GM23248 (cell line): ENCODE results near the gene ENO2. TPM values are rescaled to one million over a fixed set of nuclear protein-coding genes. Genes with fewer than 3 reads are reported as not detected.

Source experiments
- DNase-seq: peaks from one replicate; pipeline ENCODE4 v3.0.0-alpha.2; 2015
- H2AFZ ChIP-seq: fragments of 200-600 bp; sonication (generic); 2 replicates; pipeline ENCODE4 v1.6.1; 2016; ENCODE audit warnings: antibody characterized with exemption
- H3F3A ChIP-seq: fragments of 200-600 bp; sonication (generic); 2 replicates; pipeline ENCODE4 v1.6.1; 2016; ENCODE audit warnings: mild to moderate bottlenecking, antibody characterized with exemption, mixed run types; ENCODE audit not compliant: insufficient read depth
- H3K27ac ChIP-seq: fragments of 200-600 bp; sonication (generic); 2 replicates; pipeline ENCODE4 v1.5.1; 2016; ENCODE audit warnings: mild to moderate bottlenecking
- H3K27me3 ChIP-seq: fragments of 200-600 bp; sonication (generic); replicated peaks from 2 replicates; pipeline ENCODE4 v1.6.1; 2016; ENCODE audit warnings: mild to moderate bottlenecking; ENCODE audit not compliant: insufficient read depth
- H3K36me3 ChIP-seq: fragments of 200-600 bp; sonication (generic); 2 replicates; pipeline ENCODE4 v1.6.1; 2016; ENCODE audit warnings: low read depth, mild to moderate bottlenecking
- H3K4me1 ChIP-seq: fragments of 200-600 bp; sonication (generic); 2 replicates; pipeline ENCODE4 v1.6.1; 2016; ENCODE audit warnings: mild to moderate bottlenecking; ENCODE audit not compliant: insufficient read depth
- H3K4me2 ChIP-seq: fragments of 200-600 bp; sonication (generic); one replicate; pipeline ENCODE4 v1.6.1; 2016; ENCODE audit warnings: mild to moderate bottlenecking; ENCODE audit not compliant: unreplicated experiment
- H3K4me3 ChIP-seq: fragments of 200-600 bp; sonication (generic); 2 replicates; pipeline ENCODE4 v1.5.1; 2016; ENCODE audit warnings: mild to moderate bottlenecking
- H3K79me2 ChIP-seq: fragments of 200-600 bp; sonication (generic); 2 replicates; pipeline ENCODE4 v1.6.1; 2016; ENCODE audit warnings: mild to moderate bottlenecking; ENCODE audit not compliant: insufficient read depth
- H3K9ac ChIP-seq: fragments of 200-600 bp; sonication (generic); 2 replicates; pipeline ENCODE4 v1.6.1; 2016; ENCODE audit warnings: mild to moderate bottlenecking
- H3K9me2 ChIP-seq: fragments of 200-600 bp; sonication (generic); 2 replicates; pipeline ENCODE4 v1.6.1; 2016; ENCODE audit warnings: mixed run types, mild to moderate bottlenecking, moderate library complexity; ENCODE audit not compliant: insufficient read depth
- H3K9me3 ChIP-seq: fragments of 200-600 bp; sonication (generic); one replicate; pipeline ENCODE4 v1.6.1; 2017; ENCODE audit warnings: low read depth
- H4K20me1 ChIP-seq: fragments of 200-600 bp; sonication (generic); 2 replicates; pipeline ENCODE4 v1.6.0; 2016; ENCODE audit not compliant: insufficient read depth
- EZH2 ChIP-seq: fragments of 200-600 bp; sonication (generic); IDR thresholded peaks from 2 replicates; pipeline ENCODE4 v1.6.1; 2018; ENCODE audit warnings: antibody characterized with exemption, mild to moderate bottlenecking; ENCODE audit not compliant: insufficient read depth, poor library complexity, severe bottlenecking
- EZH2phosphoT487 ChIP-seq: fragments of 200-600 bp; sonication (generic); IDR thresholded peaks from 2 replicates; pipeline ENCODE4 v1.6.1; 2018; ENCODE audit warnings: antibody characterized with exemption, moderate library complexity, mild to moderate bottlenecking, low read depth; ENCODE audit not compliant: insufficient read depth
- WGBS, 2 experiments: methylation state at CpG; one replicate each; pipeline ENCODE4 v1.1.6; 2015 to 2017; ENCODE audit warnings: low lambda C conversion rate in 2 of 2, low coverage in 1 of 2; ENCODE audit errors: missing lambda C conversion rate in 2 of 2; 5-methylcytosine and 5-hydroxymethylcytosine counted together
- in situ Hi-C: fragments of 300-500 bp; cut with MboI; formaldehyde crosslinking; loops from 2 replicates; pipeline ENCODE4 v1.15.0; 2020
- polyA plus RNA-seq: library from polyadenylated mRNA; unstranded; fragments of >200 nt; fragmentation: Nextera tagmentation; extraction: Ambion mirVana; gene quantifications from 2 replicates; pipeline ENCODE4 v1.2.1, GENCODE V29; 2016
- total RNA-seq: library from RNA; depleted of rRNA; stranded (reverse); fragments of >200 nt; shearing (Covaris generic); gene quantifications from 2 replicates; pipeline ENCODE4 v1.2.3, GENCODE V29; 2014

ENO2 gene
- total and polyA plus RNA-seq, 2 experiments from 2014 or later = 10.1 to 34.2 TPM

- H3K27ac ChIP-seq = no peak overlapping the region
Measured at GRCh38 chr12:6939191-6939540, 24.8 kb downstream of the ENO2 start.

DNA sequence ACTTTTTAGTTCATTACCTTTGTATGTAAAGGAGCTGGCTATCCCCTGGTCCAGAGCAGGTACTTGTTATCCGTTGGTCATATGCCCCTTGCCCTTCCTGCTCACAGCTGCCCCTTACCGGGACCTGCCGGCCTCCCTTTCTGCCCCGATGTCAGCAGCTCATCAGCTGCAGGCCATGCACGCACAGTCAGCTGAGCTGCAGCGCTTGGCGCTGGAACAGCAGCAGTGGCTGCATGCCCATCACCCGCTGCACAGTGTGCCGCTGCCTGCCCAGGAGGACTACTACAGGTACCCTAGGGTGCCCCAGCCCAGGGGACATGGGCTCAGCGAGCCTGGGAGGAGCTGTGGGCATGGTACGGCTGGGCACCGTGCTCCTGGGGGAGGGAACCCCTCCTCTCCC is 26.9 kb downstream of the ENO2 start:
- peaks cover 51% of the 10 kb centered on the region for H3F3A ChIP-seq

More at GRCh38 chr12:6939191-6939540, 24.8 kb downstream of the ENO2 start:
- Histone ChIP-seq H3K36me3 (peaks cover 13% of the 10 kb centered on the region; the same call in 1 of the 2 replicates), H3K9me3 (no peaks in the 10 kb centered on the region), H3K79me2 (peaks cover 26% of the 10 kb centered on the region), H3K9ac (no peak overlapping the region), H4K20me1 (no peaks in the 10 kb centered on the region), H3F3A (peaks cover 63% of the 10 kb centered on the region), H3K4me3 (no peak overlapping the region), H3K4me2 (no peak overlapping the region), H3K27me3 (no peaks in the 10 kb centered on the region), H3K4me1 (peaks cover 19% of the 10 kb centered on the region), H2AFZ (no peak overlapping the region), H3K9me2 (no peaks in the 10 kb centered on the region)
- 62 to 63% methylated on average over 2 of the region's 2 CpGs for WGBS, 2 experiments
- TF ChIP-seq EZH2phosphoT487 (no peak), EZH2 (no peak)
- in situ Hi-C loops = no loop called here
- DNase-seq = no peak

DNA sequence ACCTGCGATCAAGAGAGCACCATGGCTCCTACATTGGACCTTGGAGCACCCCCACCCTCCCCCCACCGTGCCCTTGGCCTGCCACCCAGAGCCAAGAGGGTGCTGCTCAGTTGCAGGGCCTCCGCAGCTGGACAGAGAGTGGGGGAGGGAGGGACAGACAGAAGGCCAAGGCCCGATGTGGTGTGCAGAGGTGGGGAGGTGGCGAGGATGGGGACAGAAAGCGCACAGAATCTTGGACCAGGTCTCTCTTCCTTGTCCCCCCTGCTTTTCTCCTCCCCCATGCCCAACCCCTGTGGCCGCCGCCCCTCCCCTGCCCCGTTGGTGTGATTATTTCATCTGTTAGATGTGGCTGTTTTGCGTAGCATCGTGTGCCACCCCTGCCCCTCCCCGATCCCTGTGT is 27.4 kb downstream of the ENO2 start:
- in situ Hi-C loops = loop anchor here (10.0 kb wide), 1 partner anchor 173 kb away; no protein-coding TSS in a partner anchor
- Histone ChIP-seq H3K9me3 (no peaks in the 10 kb centered on the region), H3K36me3 (0 out of 2 replicates have a peak, but pooled peaks cover 5% of the 10 kb centered on the region), H3F3A (peaks cover 51% of the 10 kb centered on the region), H3K79me2 (peaks cover 17% of the 10 kb centered on the region), H2AFZ (no peak overlapping the region), H3K4me3 (no peak overlapping the region), H3K9me2 (no peaks in the 10 kb centered on the region), H3K27me3 (no peaks in the 10 kb centered on the region), H3K9ac (no peak overlapping the region), H3K27ac (no peak overlapping the region), H3K4me1 (peaks cover 24% of the 10 kb centered on the region), H4K20me1 (no peaks in the 10 kb centered on the region), H3K4me2 (no peak overlapping the region)
- WGBS, 2 experiments = 80 to 81% methylated on average over 6 to 12 of the region's 12 CpGs
- no peak for DNase-seq
- TF ChIP-seq EZH2phosphoT487 (no peak), EZH2 (no peak)

More for the DNA sequence above, 26.9 kb downstream of the ENO2 start:
- Histone ChIP-seq H3K9ac (no peak overlapping the region), H2AFZ (no peak overlapping the region), H3K36me3 (0 out of 2 replicates have a peak, but pooled peaks cover 5% of the 10 kb centered on the region), H3K9me2 (no peaks in the 10 kb centered on the region), H4K20me1 (no peaks in the 10 kb centered on the region), H3K9me3 (no peaks in the 10 kb centered on the region), H3K79me2 (peaks cover 18% of the 10 kb centered on the region), H3K4me1 (peaks cover 24% of the 10 kb centered on the region), H3K27ac (no peak overlapping the region), H3K4me3 (no peak overlapping the region), H3K4me2 (no peak overlapping the region), H3K27me3 (no peaks in the 10 kb centered on the region)
- no peak for DNase-seq
- in situ Hi-C loops = loop anchor here (10.0 kb wide), 1 partner anchor 174 kb away; no protein-coding TSS in a partner anchor
- TF ChIP-seq EZH2 (no peak), EZH2phosphoT487 (no peak)
- 79 to 80% methylated on average over 12 of the region's 12 CpGs for WGBS, 2 experiments

- Histone ChIP-seq H3K9ac (peak overlapping the region; percentile 89), H3K9me3 (no peaks in the 10 kb centered on the region), H3K36me3 (0 out of 2 replicates have a peak, but pooled peaks cover 5% of the 10 kb centered on the region), H4K20me1 (no peaks in the 10 kb centered on the region), H3F3A (peaks cover 51% of the 10 kb centered on the region), H3K27me3 (no peaks in the 10 kb centered on the region), H2AFZ (no peak overlapping the region), H3K4me2 (no peak overlapping the region), H3K4me1 (peaks cover 20% of the 10 kb centered on the region), H3K9me2 (no peaks in the 10 kb centered on the region), H3K79me2 (peaks cover 12% of the 10 kb centered on the region; the same call in 1 of the 2 replicates), H3K4me3 (no peak overlapping the region), H3K27ac (peak overlapping the region; percentile 92)
- 81 to 83% methylated on average over 11 of the region's 11 CpGs for WGBS, 2 experiments
- TF ChIP-seq EZH2 (no peak), EZH2phosphoT487 (no peak)
- DNase-seq = no peak
- in situ Hi-C loops = loop anchor here (10.0 kb wide), 1 partner anchor 173 kb away; no protein-coding TSS in a partner anchor
Measured at GRCh38 chr12:6942331-6942665, 27.9 kb downstream of the ENO2 start.

- Histone ChIP-seq H2AFZ (peak overlapping the region; percentile 11; the same call in 1 of the 2 replicates), H3K36me3 (0 out of 2 replicates have a peak, but pooled peaks cover 5% of the 10 kb centered on the region), H3F3A (peaks cover 51% of the 10 kb centered on the region), H3K9me3 (no peaks in the 10 kb centered on the region), H3K4me3 (peak overlapping the region; percentile 82), H3K27ac (peak overlapping the region; percentile 92), H3K9ac (peak overlapping the region; percentile 89), H4K20me1 (no peaks in the 10 kb centered on the region), H3K4me1 (peaks cover 17% of the 10 kb centered on the region), H3K9me2 (no peaks in the 10 kb centered on the region), H3K4me2 (peak overlapping the region; percentile 76), H3K79me2 (peaks cover 11% of the 10 kb centered on the region; the same call in 1 of the 2 replicates), H3K27me3 (no peaks in the 10 kb centered on the region)
- WGBS, 2 experiments = 0 to 2% methylated on average over 13 of the region's 13 CpGs
- in situ Hi-C loops = loop anchor here (10.0 kb wide), 1 partner anchor 171 kb away; no protein-coding TSS in a partner anchor
- no peak for TF ChIP-seq EZH2
- no peak for TF ChIP-seq EZH2phosphoT487
- peak; percentile 96 for DNase-seq
Measured at GRCh38 chr12:6943389-6943721, 29.0 kb downstream of the ENO2 start.
